Ovary (tissue), 9 donors: ENCODE results near the gene KRTAP3-2. TPM values are rescaled to one million over a fixed set of nuclear protein-coding genes. Genes with fewer than 3 reads are reported as not detected.

Source experiments
- DNase-seq, 5 donors: peaks; one replicate each; pipeline ENCODE4 v3.0.0-alpha.2; 2019 to 2020
- H3K27ac ChIP-seq, 2 donors: fragments of 200-600 bp; one replicate each; pipeline versions ENCODE4 v1.5.1 to v1.8.0; 2019 to 2022
- H3K27me3 ChIP-seq: fragments of 200-600 bp; one replicate; pipeline ENCODE4 v1.8.0; 2022
- H3K36me3 ChIP-seq: fragments of 200-600 bp; sonication (generic); one replicate; pipeline ENCODE4 v1.5.1; 2019
- H3K4me1 ChIP-seq: one replicate; pipeline ENCODE4 v1.8.1; 2013; ENCODE audit warnings: mild to moderate bottlenecking, moderate library complexity; ENCODE audit not compliant: insufficient read depth
- H3K4me3 ChIP-seq: fragments of 200-600 bp; sonication (generic); one replicate; pipeline ENCODE4 v1.5.1; 2017
- H3K9me3 ChIP-seq, 2 donors: fragments of 200-600 bp in 1 of 2; sonication (generic) in 1 of 2; one replicate each; pipeline versions ENCODE4 v1.5.1 to v1.8.1; 2013 to 2019; ENCODE audit warnings: mild to moderate bottlenecking in 1 of 2, moderate library complexity in 1 of 2
- CTCF ChIP-seq, 3 donors: fragments of 450-650 bp in 2 of 3; fragments of 200-600 bp in 1 of 3; IDR thresholded peaks; one replicate each; pipeline versions ENCODE4 v1.5.1 to v1.8.0; 2016 to 2022; ENCODE audit warnings: antibody characterized with exemption in 3 of 3, mild to moderate bottlenecking in 1 of 3
- EP300 ChIP-seq: sonication (generic); formaldehyde crosslinking; IDR thresholded peaks from one replicate; pipeline ENCODE4 v1.6.1; 2017; ENCODE audit warnings: antibody characterized with exemption
- POLR2A ChIP-seq: fragments of 450-650 bp; IDR thresholded peaks from one replicate; pipeline ENCODE4 v1.6.1; 2017; ENCODE audit warnings: antibody characterized with exemption, mild to moderate bottlenecking, moderate library complexity
- WGBS, 3 donors: extraction: QIAGEN DNeasy Blood & Tissue Kit in 1 of 3; methylation state at CpG; one replicate each; pipeline versions ENCODE4 v1.1.5 to v1.1.7; 2013 to 2017; 5-methylcytosine and 5-hydroxymethylcytosine counted together
- intact Hi-C, 4 donors: fragments of 100-400 bp; cut with DNase I; formaldehyde crosslinking; loops; one replicate each; pipeline versions ENCODE4 v1.11.0 to v1.15.1; 2022 to 2023
- polyA plus RNA-seq, 2 donors: library from polyadenylated mRNA; stranded (reverse); fragments of 200-250 nt in 1 of 2; fragments of 350-450 nt in 1 of 2; fragmentation: Illumina TruSeq in 1 of 2; extraction: RNeasy Lipid Tissue Mini Kit (QIAGEN cat#74804) in 1 of 2; gene quantifications; one replicate each; pipeline ENCODE4 v1.2.3, GENCODE V29; 2013 to 2014
- total RNA-seq, 7 donors: library from RNA; depleted of rRNA in 2 of 7; stranded (reverse); fragments of >200 nt in 2 of 7; fragmentation: NEBNext Ultra II Directional in 3 of 7; extraction: Animal tissue kit (Norgen Biotek cat#: 25700) in 3 of 7; gene quantifications; one replicate each; pipeline versions ENCODE4 v1.1.0 to v1.2.4, GENCODE V29; 2016 to 2023
- donor health status: DM: no; HTN: no; CAD: no; lungs with moderate emphysema.
- donor health status: DM: no; HTN: no; CAD: no.
- donor health status: Bipolar disorder and iron deficiency.
- donor health status: DM: yes; HTN: yes; CAD: no.
- donor health status: DM: no; HTN: no; CAD: no.
- donor health status: DM: yes; HTN: yes; CAD: no.

The KRTAP3-2 gene
- total and polyA plus RNA-seq, 9 donors: not detected

DNA sequence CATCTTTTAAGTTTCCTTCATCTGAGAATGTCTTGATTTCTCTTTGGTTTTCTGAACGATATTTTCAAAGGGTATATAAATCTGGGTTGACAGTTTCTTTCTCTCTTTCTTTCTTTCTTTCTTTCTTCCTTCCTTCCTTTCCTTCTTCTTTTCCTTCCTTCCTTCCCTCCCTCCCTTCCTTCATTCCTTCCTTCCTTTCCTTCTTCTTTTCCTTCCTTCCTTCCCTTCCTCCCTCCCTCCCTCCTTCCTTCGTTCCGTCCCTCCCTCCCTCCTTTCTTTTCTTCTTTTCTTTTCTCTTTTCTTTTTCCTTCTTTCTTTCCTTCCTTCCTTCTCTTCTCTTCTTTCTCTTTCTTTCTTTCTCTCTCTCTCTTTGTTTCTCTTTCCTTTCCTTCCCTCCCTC, 25.3 kb downstream of the KRTAP3-2 start:
- TF ChIP-seq CTCF (IDR thresholded peaks at IDR 0.05) (no peak), POLR2A (no peak), EP300 (no peak)
- intact Hi-C loops: no loop called here
- H3K27ac ChIP-seq: no peak overlapping the region
- H3K36me3 ChIP-seq: no peaks in the 10 kb centered on the region
- H3K9me3 ChIP-seq: no peaks in the 10 kb centered on the region
- H3K4me1 ChIP-seq: no peaks in the 10 kb centered on the region
- H3K27me3 ChIP-seq: no peaks in the 10 kb centered on the region
- WGBS, 3 donors: 69 to 95% (median 88%) methylated on average over 3 of the region's 3 CpGs
- no peak overlapping the region for H3K4me3 ChIP-seq
- DNase-seq: no peak

- no peak for TF ChIP-seq POLR2A
- TF ChIP-seq EP300: no peak
- TF ChIP-seq CTCF (IDR thresholded peaks at IDR 0.05): no peak
- DNase-seq: no peak
- 82 to 86% (median 85%) methylated on average over 1 of the region's 1 CpG for WGBS, 3 donors
- intact Hi-C loops: no loop called here
- no peak overlapping the region for H3K27ac ChIP-seq
- H3K27me3 ChIP-seq: no peaks in the 10 kb centered on the region
- no peaks in the 10 kb centered on the region for H3K4me1 ChIP-seq
- H3K36me3 ChIP-seq: no peaks in the 10 kb centered on the region
- H3K9me3 ChIP-seq: no peaks in the 10 kb centered on the region
- no peak overlapping the region for H3K4me3 ChIP-seq
Measured at GRCh38 chr17:40967582-40967981, 32.1 kb downstream of the KRTAP3-2 start.

DNA sequence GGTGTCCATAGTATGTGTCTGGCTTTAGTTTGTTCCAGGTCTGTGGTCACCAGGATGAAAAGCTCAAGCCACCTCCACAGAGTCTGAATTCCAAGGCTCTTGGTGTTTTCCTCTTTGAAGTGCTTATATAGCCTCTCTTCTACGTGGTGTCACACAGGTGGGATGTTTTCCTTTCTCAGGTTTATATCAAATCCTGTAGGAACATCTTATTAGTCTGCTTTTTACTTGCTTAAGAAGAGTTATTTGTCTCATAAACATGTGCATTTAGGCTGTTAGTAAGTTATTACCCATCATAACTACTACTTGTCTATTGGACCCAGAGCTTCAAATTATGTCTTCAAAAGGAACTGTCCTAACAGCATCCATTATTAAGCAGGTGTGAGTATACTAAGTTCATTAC, 32.9 kb downstream of the KRTAP3-2 start, which contains the start of gene KRT39:
TSS of gene KRT39 (minus strand) at position 101 of the 400 bp plus-strand sequence. CDS start at position 9, 92 bp downstream.
- DNase-seq: no peak
- intact Hi-C loops: no loop called here
- no peaks in the 10 kb centered on the region for H3K27me3 ChIP-seq
- no peak within 1 kb of the TSS for H3K4me3 ChIP-seq
- H3K36me3 ChIP-seq: no peaks in the 10 kb centered on the region
- H3K9me3 ChIP-seq: no peaks in the 10 kb centered on the region
- TF ChIP-seq CTCF (IDR thresholded peaks at IDR 0.05): no peak
- no peak for TF ChIP-seq EP300
- TF ChIP-seq POLR2A: no peak
- WGBS, 3 donors: 37 to 71% (median 68%) methylated on average over 1 of the region's 1 CpG
- H3K4me1 ChIP-seq: no peaks in the 10 kb centered on the region
- no peak within 1 kb of the TSS for H3K27ac ChIP-seq

- no peaks in the 10 kb centered on the region for H3K9me3 ChIP-seq
- no peaks in the 10 kb centered on the region for H3K4me1 ChIP-seq
- no peak overlapping the region for H3K4me3 ChIP-seq
- no peak for DNase-seq
- H3K27me3 ChIP-seq: no peaks in the 10 kb centered on the region
- no peak overlapping the region for H3K27ac ChIP-seq
- WGBS, 3 donors: 37 to 48% (median 47%) methylated on average over 1 of the region's 1 CpG
- no peaks in the 10 kb centered on the region for H3K36me3 ChIP-seq
- peak in 1 of 3 donors; percentile 11 for TF ChIP-seq CTCF (IDR thresholded peaks at IDR 0.05)
- no peak for TF ChIP-seq EP300
- TF ChIP-seq POLR2A: no peak
- intact Hi-C loops: no loop called here
Measured at GRCh38 chr17:40963838-40964237, 35.9 kb downstream of the KRTAP3-2 start.
